Eye (tissue), 1 donor: Measurements from ENCODE around the gene HVCN1.

ENCODE experiments used
- DNase-seq: peaks from one replicate; pipeline ENCODE4 v3.0.0-alpha.2; 2015

The HVCN1 gene

DNA sequence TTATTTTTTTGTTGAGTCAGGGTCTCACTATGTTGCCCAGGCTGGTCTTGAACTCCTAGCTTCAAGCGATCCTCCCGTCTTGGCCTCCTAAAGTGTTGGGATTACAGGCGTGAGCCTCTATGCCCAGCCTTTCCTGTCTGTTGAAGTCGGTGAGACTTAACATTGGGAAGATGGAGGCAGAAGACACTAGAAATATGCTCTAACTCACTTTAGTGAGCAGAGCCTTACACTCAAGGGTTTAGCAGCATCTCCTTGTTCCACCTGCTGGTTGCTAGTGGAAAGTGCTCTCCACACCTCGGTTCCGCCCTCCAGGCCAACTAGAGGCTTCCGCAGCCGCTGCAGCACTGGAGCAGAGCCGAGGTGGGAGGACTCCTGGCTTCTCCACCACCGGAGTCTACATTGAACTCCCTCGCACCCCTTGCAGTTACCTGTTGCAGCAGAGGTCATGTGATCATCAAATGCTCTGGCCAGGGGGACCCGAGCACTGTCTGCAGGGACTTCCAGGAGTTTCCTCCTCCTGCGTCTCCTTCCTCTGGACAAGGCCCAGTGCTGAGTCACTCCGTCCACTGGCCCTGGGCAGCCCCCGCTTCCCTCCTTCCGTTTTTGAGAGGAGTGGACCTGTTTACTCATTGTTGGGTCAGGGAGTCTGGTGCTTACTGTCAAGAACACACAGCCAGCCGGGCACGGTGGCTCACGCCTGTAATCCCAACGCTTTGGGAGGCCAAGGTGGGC lies 9.4 kb upstream of the HVCN1 start:
- DNase-seq = peak; percentile 72

DNA sequence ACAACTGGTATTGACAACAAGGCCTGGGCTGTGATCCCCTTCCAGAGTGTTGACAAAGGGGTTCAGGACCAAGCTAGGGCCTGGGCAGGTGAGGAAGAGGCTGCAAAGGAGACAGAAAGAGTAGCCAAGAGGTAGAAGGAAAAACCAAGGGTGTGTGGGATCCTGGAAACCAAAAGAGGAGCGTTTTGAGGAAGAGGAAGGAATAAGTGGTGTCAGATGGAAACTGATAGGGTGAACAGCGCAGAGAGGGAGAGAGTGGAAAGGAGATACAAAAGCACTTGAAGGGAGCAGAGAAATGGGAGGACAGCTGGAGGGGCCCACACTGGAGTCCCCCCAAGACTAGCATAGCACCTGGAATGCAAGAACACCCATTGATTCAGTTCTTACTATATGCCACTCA lies 8.3 kb upstream of the HVCN1 start:
- DNase-seq = no peak

DNA sequence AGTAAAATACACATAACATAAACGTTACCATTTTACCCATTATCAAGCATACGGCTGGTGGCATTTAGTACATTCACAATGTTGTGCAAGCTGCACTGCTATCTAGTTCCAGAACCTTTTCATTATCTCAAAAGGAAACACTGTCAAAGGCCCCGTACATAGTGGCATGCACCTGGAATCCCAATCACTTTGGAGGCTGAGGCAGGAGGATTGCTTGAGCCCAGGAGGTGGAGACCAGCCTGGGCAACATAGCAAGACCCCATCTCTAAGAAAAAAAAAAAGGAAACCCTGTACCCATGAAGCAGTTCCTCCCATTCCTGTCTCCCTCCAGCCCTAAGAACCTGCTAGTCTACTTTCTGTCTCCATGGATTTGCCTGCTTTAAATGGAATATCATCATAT lies 7.4 kb upstream of the HVCN1 start:
- no peak for DNase-seq

DNA sequence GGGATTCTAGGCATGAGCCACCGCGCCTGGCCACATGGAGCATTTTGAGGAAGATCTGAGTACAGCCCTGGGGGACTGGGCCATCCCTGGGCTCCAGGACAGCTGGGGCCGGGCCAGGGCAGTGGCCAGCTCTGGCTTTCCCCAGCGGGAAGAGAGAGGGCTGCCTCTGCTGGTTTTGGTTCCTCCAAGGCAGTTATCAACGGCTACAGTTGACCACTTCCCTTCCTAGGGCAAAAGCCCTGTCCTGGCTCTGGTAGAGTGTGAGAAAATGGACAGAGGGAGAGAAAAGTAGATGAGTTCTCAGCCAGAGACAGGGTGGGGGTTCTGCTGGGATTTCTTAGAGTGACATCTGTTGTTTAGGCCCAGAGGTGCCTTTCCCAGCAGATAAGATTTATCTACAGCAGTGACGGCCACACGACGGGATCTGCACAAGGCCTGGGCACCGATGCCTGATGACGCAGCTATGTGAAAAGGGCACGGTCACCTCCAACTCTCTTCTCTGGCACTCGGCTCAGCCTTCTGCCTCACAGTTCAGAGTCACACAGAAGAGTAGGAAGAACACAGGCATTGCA lies 5.5 kb upstream of the HVCN1 start:
- no peak for DNase-seq

DNA sequence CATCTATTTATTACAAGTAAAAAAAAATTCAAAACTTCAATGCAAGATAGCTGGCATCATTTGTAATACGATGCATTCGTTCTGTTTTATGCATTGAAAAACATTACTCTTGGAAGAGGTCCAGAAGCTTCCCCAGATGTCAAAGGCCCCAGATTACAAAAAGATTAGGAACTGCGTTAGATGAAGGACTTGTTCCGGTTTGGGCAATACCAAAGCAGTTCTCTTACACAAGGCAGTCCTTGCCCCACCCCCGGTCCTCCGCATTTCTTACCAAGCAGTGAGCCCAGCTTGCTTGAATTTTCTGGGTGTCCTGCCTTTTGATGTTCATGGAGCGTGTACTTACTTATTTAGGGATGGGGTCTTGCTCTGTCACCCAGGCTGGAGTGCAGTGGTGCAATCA lies 4.8 kb upstream of the HVCN1 start:
- DNase-seq = no peak

DNA sequence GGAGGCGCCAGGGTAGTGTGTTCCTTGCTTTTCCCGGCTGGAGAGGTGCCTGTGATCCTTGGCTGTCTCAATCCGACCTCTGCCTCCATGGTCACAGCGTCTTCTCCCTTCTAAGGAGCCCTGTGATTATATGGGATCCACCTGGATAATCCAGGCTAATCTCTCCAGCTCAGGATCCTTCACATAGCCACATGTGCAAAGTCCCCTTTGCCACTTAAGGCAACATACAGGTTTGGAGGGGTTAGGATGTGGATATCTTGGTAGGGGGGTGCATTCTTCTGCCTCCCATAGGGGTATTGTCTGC lies 1.2 kb upstream of the HVCN1 start:
- DNase-seq = no peak

DNA sequence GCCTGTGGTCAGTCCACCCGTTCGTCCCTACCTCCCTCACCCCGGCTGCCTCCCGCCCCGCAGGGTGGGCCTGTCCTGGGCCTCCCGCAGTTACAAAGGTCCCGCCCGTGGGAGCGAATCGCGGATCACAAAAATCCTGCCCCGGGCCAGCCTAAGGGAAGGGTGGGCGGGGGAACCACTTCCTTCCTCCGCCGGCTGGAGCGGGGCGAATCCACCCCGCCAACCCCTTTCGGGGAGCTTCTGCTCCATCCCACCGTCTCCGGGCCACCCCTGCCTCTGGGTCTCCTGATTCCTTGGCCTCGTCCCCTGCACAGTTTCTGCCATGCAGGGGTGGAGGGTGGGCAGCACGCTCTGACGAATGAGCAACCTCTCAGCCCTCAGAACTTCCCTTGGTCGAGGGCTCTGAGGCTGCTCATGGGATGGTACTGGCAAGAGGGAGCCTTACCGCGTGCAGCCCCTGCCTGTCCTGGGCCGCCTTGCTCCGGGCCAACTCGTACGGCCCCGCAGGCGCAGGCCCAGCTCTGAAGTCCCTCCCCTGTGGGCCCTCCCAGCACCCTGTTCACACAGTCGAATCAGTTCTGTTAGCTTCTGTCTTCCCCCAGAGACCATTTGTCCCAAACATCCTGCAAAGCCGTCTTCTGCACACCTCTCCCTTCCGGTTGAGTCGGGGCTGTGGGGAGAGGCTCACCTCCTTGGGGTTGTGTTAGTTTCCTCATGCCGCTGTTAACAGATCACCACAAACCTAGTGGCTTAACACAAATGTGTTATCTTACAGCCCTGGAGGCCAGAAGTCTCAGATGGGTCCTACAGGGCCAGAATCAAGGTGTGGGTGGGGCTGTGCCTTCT lies 589 bp upstream of the HVCN1 start:
- DNase-seq = no peak

DNA sequence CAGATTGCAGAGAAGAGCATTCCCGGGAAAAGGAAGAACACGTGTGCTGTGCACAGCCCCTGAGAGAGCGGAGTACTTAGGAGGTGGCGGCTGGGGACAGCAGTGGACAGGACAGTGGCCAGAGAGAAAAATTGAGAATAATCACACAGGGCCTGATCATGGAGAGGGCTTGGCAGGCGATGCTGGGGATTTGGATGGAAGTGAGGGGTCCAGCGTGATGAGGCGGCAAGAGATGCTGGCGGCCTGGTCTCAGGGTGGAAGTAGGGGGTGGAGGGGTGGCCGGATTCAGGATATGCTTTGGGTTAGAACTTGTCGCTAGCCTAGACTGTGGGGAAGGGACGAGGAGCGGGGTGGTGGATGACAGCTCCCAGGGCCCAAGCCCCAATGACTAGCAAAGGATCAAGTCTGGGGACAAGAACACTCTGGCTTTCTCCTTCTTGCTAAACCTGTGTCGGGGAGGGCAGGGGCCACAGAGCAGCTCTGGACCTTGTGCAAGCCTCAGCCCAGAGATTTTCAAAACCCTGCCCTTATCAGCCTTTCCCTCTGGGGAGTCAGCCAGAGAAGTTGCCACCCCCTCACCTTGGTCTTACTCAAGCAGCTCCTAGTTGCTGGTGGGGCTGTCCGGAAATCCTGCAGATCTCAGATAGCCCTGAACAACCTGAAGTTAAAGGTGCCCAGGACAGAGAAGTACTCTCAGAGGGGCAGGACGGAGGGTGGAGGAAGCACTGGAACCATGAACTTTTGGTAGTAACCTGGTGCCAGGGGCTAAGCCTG lies 1.3 kb downstream of the HVCN1 start:
- no peak for DNase-seq

DNA sequence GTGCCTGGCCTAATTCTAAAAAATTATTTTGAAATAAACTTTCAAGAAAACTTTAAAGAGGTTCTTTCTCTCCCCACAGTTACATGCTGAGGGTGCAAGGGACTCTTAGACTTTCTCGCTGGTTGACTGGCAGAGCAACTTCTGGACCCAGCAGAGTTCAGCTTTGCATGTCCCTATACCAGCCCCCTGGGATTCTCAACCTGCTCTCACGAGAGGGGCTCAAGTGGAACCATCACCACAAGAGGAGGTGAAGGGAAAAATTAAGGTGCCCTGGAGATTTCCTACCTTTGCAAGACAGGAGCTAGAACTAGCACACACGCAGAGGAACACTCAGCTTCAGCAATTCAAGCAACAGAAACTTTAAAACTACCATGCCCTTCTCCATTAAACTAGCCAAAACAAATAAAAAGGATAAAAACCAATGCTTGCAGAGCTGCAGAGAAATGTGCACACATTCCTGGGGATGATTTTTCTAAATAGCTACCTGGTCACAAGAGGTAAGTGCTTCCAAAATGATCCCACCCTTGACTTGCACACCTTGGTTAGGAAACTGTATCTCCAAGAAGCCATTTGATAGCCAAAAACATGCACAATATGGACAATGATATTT lies 2.5 kb downstream of the HVCN1 start:
- DNase-seq = no peak

DNA sequence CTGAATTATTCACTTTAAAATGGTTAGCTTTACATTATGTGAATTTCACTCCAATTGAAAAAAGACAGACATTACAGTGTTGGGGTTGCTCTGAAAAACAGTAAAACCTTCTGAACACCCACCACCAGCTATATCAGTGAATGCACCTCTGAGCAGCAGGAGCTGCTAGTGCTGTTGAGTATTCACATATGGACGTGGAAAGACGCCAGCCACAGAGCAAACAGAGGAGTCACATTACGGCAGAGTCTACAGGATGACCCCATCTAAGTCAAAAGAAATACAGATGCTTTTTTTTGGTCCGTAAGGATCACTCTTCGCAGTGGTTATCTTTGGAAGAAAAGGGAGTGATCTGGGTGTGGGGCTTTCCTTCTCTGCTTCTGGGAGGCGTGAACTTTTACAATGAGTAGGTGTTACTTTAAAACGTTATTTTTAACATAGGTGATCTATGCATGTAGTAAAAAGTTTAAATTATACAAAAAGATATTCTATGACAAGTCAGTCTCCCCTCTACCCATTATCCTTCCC lies 4.5 kb downstream of the HVCN1 start:
- DNase-seq = no peak

DNA sequence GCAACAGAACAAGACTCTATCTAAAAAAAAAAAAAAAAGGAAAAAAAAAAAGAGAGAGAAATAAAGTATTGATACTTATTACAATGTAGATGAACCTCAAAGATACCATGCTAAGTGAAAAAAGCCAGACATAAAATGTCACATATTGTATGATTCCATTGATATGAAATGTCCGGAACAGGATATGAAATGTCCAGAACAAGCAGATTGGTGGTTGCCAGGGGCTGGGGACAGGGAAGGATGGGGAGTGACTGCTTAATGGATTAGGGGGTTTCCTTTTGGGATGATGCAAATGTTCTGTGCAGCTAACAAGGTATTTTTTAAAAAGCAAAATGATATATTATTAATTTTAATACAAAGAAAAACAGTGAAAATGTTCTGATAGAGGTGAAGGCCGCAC lies 5.0 kb downstream of the HVCN1 start:
- DNase-seq = no peak

DNA sequence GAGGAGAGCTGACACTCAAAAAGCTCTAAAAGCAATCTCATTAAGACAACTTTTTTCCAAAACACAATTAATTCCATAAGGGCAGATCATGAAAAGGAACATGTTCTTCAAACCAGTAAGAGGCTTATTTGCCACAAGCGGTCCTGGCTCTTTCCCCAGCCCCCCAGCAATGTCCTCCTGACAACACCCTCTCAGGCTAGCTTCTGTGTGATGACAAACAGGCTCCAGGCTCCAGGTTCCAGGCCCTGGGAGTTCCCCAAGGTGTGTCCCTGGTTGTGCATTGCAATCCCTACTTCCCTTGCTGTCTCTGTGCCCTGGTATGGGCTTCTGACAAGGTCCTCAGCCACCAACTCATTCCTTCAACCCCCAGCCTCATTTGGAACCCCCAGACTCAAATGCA lies 8.9 kb downstream of the HVCN1 start:
- DNase-seq = no peak

DNA sequence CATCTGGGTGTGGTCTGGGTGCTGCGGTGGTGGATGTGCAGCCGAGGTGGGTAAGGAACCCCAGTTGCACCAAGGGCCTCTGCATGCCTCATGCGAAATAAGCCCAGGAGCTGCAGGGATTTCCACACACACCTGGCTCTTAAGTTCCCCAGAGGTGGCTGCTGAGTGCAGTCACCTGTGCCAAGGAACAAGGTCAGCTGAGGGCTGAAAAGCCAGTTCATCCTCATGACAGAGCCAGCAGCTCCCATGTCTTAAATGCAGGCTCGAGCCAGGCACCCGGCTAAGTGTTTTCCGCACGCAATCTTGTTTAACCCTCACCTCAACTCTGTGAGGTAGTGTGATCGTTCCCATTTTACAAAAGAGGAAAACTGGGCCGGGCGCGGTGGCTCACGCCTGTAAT lies 9.7 kb downstream of the HVCN1 start:
- DNase-seq = no peak

DNA sequence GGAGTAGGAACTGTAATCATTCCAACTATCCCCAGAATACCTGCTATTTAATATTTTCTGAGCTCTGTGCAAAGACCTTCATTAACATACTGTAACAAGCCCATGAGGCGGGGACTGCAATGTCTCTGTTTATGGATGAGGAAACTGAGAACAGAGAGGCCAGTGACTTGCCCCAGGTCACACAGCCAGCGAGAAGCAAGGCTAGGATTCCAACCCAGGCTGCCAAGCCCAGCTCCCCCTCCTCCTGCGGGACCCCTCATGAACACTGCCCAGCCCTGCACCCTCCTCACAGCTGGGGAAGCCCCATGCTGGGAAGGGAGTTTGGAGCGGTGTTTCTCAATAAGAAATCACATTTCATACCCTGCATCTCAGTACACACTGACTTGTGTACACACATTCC lies 10.9 kb downstream of the HVCN1 start:
- DNase-seq = no peak

DNA sequence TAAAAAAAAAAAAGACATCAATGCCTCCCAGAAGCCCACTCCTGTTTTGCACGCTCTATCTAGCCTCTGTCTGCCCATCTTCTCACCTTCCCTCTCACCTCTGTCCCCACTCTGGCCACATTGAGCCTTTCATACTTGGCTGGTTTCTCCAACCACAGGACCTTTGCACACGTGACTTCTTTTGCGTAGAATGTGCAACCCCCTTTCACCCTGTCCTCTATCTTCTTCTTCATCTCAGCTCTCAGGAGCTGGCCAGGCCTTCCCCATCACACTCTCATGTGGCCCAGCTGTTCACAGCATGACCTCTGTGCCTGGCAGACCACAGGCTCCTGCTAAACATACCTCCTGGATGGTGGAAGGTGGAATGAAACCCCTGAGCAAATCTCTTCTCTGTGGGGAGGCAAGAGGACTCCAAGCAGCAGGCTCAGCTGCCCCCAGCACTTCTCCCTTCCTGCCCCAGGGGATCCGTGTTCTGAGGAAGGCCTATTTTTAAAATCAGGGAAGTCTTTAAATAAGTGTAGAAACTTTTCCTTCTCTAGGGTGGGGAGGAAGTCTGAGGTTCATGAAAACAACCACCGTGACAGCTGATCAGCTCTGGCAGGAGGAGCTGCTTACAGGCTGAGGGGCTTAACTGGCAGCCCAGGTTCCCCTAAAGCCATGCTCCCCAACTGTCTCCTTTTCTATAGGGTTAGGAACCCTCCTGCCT lies 11.6 kb downstream of the HVCN1 start:
- DNase-seq = no peak

DNA sequence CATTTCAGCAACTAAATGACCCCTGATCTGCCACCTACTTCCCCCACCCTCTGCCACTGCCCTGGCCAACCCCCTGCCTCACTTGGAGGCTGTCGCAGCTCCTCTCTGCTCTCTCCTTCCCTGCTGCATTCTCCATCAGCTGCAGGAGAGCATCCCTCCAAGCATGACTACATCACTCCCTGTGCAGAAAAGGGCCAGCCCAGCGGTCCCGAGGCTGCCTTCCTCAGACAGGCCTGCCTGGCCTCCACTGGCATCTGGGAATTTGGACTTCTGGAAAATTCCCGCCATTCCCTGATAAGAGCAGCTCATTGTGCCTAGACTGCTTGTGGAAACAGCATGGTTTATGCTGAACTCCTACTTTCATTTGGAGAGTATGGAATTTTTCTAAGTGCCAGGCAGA lies 12.7 kb downstream of the HVCN1 start:
- DNase-seq = no peak

DNA sequence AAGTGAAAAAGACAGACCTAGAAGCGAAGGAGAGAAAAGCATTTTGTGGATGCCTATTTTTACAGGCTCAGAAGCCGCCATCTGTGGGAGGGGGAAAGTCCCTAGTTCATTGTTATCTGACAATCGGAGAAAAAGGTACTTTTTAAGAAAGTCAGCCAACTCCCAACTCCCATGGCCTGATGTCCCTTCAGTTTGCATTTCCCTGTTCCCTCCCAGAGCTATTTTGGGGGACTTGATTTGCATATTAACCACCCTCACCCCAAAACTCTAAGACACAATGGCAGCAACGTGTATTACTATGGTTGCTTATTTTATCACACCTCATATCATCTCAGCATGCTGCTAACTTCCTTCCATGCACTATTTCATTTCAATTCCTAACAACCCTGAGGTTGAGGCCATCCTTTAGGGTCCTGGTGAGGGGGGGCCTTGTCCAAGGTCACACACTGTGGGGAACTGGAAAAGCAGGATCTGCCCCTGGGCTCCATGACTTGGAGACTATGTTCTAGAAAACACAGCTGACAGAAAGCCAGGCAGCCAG lies 18.7 kb downstream of the HVCN1 start:
- DNase-seq = no peak

DNA sequence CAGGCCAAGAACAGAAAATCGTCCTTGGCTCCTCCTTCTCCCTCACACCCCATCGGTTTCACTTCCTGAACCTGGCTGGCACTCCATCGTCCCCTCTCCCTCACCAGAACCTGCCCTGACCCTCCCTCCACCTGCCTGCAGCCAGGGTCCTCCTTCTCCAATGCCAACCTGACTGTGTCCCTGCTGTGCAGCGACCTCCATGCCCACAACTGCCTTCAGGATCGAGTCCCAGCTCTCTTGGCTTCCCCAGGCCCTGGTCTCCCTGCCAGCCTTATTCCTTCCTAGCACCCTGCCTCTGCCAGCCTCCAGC lies 19.8 kb downstream of the HVCN1 start:
- no peak for DNase-seq

DNA sequence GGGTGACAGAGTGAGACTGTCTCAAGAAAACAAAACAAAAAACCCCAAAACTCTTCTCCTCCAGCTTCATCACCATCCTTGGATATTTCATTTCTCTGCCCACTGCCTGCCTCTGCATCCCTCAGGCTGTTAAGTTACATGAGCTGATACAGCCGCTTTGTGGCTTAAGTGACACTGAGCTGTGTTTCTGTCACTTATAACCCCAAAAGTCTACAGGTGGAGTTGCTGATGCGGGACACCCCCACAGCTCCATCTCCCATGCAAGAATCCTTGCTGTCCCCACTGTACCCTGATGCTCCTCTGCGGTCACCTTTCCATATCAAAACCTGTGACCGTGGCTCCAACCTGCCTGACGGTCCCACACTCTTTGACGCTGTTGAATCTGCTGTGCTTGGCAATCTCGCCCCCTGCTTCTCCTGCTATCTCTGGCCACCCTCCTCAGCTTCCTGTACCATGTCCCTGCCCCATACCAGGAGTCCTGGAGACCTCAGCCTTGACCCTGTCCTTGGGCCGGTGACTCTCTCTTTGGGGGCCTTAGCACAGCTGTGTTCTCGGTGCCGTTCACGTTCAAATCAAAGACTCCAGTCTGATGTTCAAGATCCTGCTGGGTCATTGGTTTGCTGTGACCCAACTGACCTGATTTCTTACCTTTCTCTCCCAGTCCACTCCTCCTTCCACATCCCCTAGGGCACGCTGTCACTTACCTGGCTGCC lies 20.3 kb downstream of the HVCN1 start:
- no peak for DNase-seq

DNA sequence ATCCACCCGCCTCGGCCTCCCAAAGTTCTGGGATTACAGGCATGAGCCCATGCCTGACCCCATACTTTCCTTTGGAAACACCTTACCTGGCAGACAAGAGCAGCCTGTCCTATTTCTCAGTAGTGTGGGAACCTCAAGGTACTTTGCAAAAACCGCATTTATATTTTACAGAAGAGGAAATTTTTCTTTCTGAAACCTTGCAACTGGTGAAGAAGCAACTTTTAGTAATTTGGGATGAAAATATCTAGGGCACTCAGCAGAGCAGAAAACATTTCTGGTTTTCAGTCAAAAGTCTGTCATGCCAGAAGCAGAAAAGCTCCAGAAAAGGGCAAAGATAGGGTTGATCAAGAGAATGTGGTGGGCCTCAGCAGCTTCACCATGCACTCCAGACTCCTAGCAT lies 21.2 kb downstream of the HVCN1 start:
- DNase-seq = no peak

DNA sequence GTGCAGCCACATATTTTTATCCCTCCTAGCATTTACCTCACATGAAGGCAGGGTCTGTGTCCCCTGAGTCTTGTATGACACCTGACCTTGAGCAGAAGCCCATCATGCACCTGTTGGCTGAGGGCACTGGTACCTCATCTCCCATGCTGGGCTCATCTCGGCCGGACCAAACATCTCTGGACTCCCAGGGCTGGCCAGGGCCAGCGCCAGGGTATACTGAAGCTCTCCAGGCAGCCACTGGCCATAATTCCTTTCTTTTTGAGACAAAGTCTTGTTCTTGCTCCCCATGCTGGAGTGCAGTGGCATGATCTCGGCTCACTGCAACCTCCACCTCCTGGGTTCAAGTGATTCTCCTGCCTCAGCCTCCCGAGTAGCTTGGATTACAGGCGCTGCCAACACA lies 22.0 kb downstream of the HVCN1 start:
- no peak for DNase-seq
